Motor neuron (in vitro differentiated cells): ENCODE measurements around the gene IFT172. TPM values are rescaled to one million over a fixed set of nuclear protein-coding genes. Genes with fewer than 3 reads are reported as not detected.
"Not testable (repeated sequence)": the region's sequence is repeated elsewhere in the genome, so short reads cannot be mapped to it uniquely, and the experiment has no call there.

Source experiments
- ATAC-seq, 8 experiments: fragments of 200-7000 bp; cut with Tn5 transposase; replicated peaks in 6 of 8; 2 replicates each; pipeline ENCODE4 v1.8.0; 2021; ENCODE audit warnings: mild to moderate bottlenecking in 8 of 8, moderate library complexity in 8 of 8
- H3K27ac ChIP-seq, 2 donors: fragments of 250-450 bp; sonication (Bioruptor Pico); 2 replicates each; pipeline ENCODE4 v1.9.0; 2021; ENCODE audit warnings: antibody characterized with exemption in 2 of 2, mild to moderate bottlenecking in 2 of 2, moderate library complexity in 1 of 2
- H3K4me1 ChIP-seq, 2 donors: fragments of 250-450 bp; sonication (Bioruptor Pico); replicated peaks in 1 of 2; 2 replicates each; pipeline ENCODE4 v1.6.1; 2021; ENCODE audit warnings: antibody characterized with exemption in 2 of 2, mild to moderate bottlenecking in 2 of 2, moderate library complexity in 1 of 2
- H3K4me3 ChIP-seq, 5 donors: fragments of 250-450 bp; sonication (Bioruptor Pico); 2 replicates each; pipeline ENCODE4 v1.9.0; 2021; ENCODE audit warnings: antibody characterized with exemption in 5 of 5, mild to moderate bottlenecking in 5 of 5, moderate library complexity in 4 of 5
- WGBS, 10 experiments: fragments of 450-650 bp; shearing (Covaris generic); methylation state at CpG; one replicate each; pipeline ENCODE4 v1.0.0; 2022; 5-methylcytosine and 5-hydroxymethylcytosine counted together
- in situ Hi-C, 9 experiments: fragments of 400-800 bp; cut with MboI; loops; one replicate each; pipeline ENCODE4 v1.15.0; 2021; ENCODE audit warnings: low sequenced_read_pairs in 9 of 9, low pct_unique_long_range_greater_than_20kb in 2 of 9; ENCODE audit not compliant: unreplicated experiment in 9 of 9
- total RNA-seq, 8 experiments: library from RNA; unstranded; fragments of 300-600 nt; gene quantifications; 2 replicates each; pipeline versions ENCODE4 v1.2.3 to v1.2.4, GENCODE V29; 2022

Gene IFT172
- total RNA-seq, 8 experiments from 2014 or later = 16.8 to 44.0 (median 24.7) TPM

DNA sequence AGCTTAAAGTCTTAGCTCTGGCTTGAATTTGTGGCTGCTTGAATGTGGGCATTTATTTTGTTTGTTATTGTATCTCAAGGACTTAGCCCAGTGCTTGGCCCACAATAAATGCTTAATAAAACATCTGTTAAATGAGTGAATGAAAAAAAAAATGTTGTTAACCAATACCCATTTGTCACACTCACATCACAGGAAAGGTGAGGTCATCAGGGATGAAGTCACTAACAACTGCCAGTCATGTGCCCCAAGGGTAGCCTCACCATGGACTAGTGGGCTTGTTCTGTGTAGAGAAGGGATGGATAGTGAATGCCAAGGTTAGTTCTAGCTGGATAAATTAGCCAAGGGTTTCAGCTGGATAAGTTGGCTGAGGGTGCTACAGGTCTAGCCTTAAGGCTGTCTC is 58.1 kb downstream of the IFT172 start:
- ATAC-seq = peak in 1 of 8 experiments; percentile 2
- Histone ChIP-seq H3K4me1 (peaks cover 7 to 18% of the 10 kb centered on the region in 2 donors), H3K27ac (no peak overlapping the region), H3K4me3 (no peak overlapping the region)
- in situ Hi-C loops = no loop called here

DNA sequence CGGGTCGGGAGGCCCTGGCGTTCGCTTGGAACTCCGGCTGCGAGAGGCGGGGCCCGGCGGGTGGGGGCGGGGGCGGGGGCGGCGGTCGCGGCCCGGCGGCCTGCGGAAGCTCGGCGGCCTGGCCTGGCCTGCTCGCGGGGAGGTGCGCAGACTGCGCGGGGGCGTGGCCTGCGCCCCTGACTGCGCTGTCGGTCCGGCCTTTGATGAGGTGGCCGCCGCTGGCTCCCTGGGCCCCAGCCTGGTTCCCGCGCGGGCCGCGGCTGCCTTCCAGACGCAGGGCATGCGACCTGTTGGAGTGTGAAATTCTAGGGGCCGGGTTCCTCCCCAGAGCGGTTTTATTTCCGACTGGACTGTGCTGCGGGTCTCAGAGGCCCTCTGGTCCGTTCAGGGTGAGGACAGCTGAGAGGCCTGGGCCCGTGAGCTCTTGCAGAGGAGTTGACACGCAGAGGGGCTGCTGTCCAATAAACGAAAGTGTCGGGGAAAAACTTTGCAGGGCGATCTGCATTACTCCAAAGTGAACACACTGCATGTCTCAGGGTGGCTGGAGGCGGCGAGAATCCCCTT is 60.5 kb downstream of the IFT172 start:
- H3K4me3 ChIP-seq = peak overlapping the region; percentile 76 to 89 (median 87)
- in situ Hi-C loops = no loop called here
- ATAC-seq = peak; percentile 65 to 85 (median 79)
- peak overlapping the region; percentile 95 to 96 for H3K27ac ChIP-seq
- peaks cover 7 to 18% of the 10 kb centered on the region in 2 donors for H3K4me1 ChIP-seq
- WGBS, 10 experiments = 0% methylated on average over 1 to 4 of the region's 51 CpGs; no CpG with 5 or more reads in 4 of the 10 experiments

DNA sequence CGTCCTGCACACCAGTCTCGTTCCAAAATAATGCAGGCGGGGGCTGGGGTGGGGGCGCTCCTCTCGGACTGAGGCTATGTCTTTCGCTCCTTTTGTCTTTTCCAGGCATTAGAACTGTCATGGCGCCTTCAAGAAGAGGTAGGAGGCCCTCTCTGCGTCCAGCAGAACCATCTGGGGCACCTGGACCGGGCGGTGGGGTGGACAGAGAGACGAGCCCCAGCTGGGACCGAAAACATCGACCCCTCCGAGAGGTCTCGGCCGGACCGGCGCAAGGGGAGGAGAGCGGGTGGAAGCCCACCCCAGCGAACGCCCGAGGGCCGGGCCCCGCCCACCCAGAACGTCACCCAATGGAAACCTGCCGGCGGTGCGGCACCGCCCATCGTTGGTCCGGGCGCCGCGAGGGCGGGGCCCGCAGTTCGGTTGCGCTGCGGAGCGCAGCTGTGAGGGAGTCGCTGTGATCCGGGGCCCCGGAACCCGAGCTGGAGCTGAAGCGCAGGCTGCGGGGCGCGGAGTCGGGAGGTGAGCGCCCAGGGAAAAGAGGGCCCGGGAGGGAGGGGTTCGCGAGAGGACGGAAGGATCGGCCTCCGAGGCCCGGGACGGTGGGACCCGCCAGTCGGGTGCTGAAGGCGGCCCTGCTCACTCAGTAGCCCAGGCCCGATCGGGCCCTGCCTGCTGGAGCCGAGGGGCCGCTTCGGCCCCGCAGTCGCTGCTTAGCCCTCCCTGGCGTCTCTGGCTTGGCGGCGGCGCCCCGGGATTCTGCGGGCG is 61.1 kb downstream of the IFT172 start, which contains the start of gene NRBP1:
TSS of gene NRBP1 (plus strand) at position 419 of the 765 bp plus-strand sequence. CDS start 4,643 bp downstream, outside the sequence.
- in situ Hi-C loops = no loop called here
- H3K4me3 ChIP-seq = peak within 1 kb of the TSS; percentile 76 to 89 (median 87)

DNA sequence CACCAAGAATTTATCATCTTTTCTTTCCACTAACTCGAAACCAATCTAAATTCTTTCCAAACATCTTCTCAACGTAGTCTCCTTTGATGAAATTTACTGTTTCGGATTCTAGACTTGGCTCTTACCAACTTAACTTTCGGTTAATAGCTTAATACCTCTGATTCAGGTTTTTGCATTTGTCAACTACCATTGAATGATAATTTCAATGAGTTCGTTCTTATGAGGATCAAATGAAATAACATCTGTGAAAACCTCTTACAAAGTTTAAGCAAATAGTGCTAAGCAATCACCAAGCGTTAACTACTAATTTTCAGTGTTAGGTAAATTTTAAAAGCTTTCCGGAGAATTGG is 61.7 kb downstream of the IFT172 start:
- no peak for ATAC-seq
- Histone ChIP-seq H3K4me1 (peaks cover 7 to 18% of the 10 kb centered on the region in 2 donors), H3K27ac (peak overlapping the region; percentile 95 to 96), H3K4me3 (peak overlapping the region; percentile 76 to 89 (median 87))
- in situ Hi-C loops = no loop called here
- 0 to 39% (median 23%) methylated on average over 3 to 7 of the region's 7 CpGs; no CpG with 5 or more reads in 1 of the 10 experiments for whole genome bisulfite sequencing, 10 experiments

More for the DNA sequence above, 61.1 kb downstream of the IFT172 start, which contains the start of gene NRBP1:
- ATAC-seq = peak; percentile 80 to 90 (median 88)
- 0 to 2% (median 0%) methylated on average over 1 to 23 of the region's 75 CpGs; no CpG with 5 or more reads in 1 of the 10 experiments for WGBS, 10 experiments
- Histone ChIP-seq H3K27ac (peak within 1 kb of the TSS; percentile 95 to 96), H3K4me1 (peaks cover 7 to 18% of the 10 kb centered on the region in 2 donors)

DNA sequence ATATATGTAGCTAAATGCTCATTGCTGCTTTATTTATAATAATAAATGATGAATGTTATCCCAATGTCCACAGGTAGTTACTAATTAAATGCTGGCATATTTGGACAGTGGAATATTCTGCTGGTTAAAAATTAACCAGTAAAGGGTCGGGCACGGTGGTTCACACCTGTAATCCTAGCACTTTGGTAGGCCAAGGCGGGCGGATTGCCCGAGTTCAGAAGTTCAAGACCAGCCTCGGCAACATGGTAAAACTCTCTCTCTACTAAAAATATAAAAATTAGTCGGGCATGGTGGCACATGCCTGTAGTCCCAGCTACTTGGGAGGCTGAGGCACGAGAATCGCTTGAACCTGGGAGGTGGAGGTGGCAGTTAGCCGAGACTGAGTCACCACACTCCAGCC is 64.5 kb downstream of the IFT172 start:
- WGBS, 10 experiments = 80 to 91% (median 85%) methylated on average over 2 to 7 of the region's 10 CpGs; no CpG with 5 or more reads in 3 of the 10 experiments
- H3K4me3 ChIP-seq, ATAC-seq, in situ Hi-C loops, H3K27ac ChIP-seq, H3K4me1 ChIP-seq: not testable (repeated sequence)

DNA sequence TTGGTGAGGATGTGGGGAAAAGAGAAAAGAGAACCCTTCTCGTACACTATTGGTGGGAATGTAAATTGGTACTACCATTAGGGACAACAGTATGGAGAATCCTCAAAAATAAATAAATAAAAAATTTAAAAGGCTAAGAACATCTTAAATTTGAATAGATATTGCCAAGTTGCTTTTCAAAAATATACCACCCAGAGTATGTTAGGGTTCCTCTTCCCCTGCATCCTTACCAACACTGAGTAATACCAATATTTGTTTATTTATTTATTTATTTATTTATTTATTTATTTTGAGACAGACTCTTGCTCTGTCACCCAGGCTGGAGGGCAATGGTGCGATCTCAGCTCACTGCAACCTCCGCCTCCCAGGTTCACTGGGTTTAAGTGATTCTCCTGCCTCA is 66.6 kb downstream of the IFT172 start:
- ATAC-seq = no peak
- 78 to 100% (median 93%) methylated on average over 1 to 3 of the region's 3 CpGs; no CpG with 5 or more reads in 1 of the 10 experiments for WGBS, 10 experiments
- Histone ChIP-seq H3K4me3 (no peak overlapping the region), H3K27ac (no peak overlapping the region), H3K4me1 (peaks cover 0 to 4% of the 10 kb centered on the region in 2 donors)
- in situ Hi-C loops = no loop called here

DNA sequence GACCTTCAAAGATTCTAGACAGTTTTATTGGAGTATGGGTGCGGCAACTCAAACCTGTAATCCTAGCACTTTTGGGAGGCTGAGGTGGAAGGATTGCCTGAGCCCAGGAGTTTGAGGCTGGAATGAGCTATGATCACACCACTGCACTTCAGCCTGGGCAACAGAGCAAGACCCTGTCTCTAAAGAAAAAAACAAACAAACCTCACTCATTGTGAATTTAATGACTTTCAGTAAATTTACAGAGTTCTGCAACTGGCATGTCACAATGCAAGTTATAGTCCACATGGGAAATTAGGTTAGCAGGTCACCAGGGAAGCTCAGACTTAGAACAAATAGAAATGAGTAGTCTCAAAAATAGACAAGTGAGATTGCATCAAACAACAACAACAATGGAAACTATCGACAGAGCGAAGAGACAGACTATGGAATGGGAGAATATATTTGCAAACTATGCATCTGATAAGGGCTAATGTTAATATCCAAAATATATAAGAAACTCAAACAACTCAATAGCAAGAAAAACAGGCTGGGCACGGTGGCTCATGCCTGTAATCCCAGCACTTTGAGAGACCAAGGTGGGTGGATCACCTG is 67.8 kb downstream of the IFT172 start:
- WGBS, 10 experiments = 67 to 100% (median 92%) methylated on average over 1 to 3 of the region's 4 CpGs; no CpG with 5 or more reads in 3 of the 10 experiments
- H3K4me3 ChIP-seq = no peak overlapping the region
- in situ Hi-C loops = no loop called here
- H3K4me1 ChIP-seq = no peaks in the 10 kb centered on the region
- ATAC-seq = no peak
- H3K27ac ChIP-seq = no peak overlapping the region

DNA sequence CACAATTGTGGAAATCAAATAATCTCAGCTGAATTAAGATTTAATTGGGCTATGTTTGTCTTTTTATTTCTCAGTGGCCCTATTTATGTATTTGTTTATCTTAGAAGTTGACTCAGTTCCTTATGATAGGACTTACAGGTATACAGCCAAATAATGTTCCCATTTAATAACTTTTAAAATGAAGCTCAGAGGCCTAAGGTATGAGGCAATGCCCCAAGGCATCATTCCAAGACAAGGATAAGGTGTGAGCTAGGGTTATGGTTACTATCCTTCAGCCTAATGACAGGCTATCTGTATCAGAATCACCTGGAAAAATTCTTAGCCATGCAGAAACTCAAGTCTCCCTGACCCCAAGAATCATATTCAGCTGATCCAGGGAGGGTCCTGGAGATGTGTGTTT is 68.5 kb downstream of the IFT172 start:
- Histone ChIP-seq H3K4me3 (no peak overlapping the region), H3K27ac (no peak overlapping the region), H3K4me1 (no peaks in the 10 kb centered on the region)
- no peak for ATAC-seq
- in situ Hi-C loops = no loop called here

DNA sequence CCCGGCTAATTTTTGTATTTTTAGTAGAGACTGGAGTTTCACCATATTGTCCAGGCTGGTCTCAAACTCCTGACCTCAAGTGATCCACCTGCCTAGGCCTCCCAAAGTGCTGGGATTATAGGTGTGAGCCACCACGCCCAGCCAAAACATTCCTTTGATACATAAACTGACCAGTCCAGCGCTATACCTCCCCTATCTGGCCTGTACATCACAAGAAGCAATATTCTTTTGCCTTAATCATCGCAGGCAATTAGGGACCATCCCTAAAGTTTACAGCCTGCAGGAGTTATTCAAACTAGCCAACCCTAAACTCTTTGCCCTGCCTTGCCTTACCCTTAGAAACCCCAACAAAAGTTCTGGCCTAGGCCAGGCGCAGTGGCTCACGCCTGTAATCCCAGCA is 73.4 kb downstream of the IFT172 start:
- no peak overlapping the region for H3K4me3 ChIP-seq
- WGBS, 10 experiments = 75 to 100% (median 89%) methylated on average over 1 to 3 of the region's 6 CpGs; no CpG with 5 or more reads in 4 of the 10 experiments
- H3K27ac ChIP-seq = no peak overlapping the region
- ATAC-seq = no peak
- in situ Hi-C loops = no loop called here
- no peaks in the 10 kb centered on the region for H3K4me1 ChIP-seq

DNA sequence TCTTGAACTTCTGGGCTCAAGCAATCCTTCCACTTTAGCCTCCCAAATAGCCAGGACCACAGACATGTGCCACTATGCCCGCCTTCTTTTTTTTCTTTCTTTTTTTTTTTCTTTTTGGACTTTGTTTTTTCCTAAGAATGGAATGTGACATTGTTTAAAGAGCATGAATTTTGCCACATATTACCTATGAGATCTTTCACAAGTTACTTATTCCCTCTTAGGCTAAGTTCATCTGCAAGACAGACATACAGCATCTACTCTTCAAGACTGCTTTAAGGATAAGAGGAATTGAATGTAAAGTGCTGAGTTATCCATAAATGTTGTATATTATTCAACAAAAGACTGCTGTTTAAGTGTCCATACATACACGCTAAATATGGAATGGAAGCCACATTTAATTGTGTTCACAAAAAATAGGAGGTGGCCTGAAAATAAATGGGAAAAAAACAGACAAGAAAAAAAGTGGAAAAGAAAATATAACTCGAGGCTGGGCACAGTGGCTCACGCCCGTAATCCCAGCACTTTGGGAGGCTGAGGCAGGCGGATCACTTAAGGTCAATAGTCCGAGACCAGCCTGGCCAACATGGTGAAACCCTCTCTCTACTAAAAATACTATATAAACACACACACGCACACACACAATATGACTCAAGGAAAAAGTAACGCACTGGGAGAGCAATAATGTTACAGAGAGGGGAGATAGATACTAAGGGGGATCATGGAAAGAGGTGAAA is 77.0 kb downstream of the IFT172 start:
- Histone ChIP-seq H3K4me3 (no peak overlapping the region), H3K4me1 (peaks cover 7 to 10% of the 10 kb centered on the region in 2 donors), H3K27ac (no peak overlapping the region)
- ATAC-seq = no peak
- 58 to 100% (median 79%) methylated on average over 2 to 9 of the region's 9 CpGs for WGBS, 10 experiments
- in situ Hi-C loops = no loop called here

DNA sequence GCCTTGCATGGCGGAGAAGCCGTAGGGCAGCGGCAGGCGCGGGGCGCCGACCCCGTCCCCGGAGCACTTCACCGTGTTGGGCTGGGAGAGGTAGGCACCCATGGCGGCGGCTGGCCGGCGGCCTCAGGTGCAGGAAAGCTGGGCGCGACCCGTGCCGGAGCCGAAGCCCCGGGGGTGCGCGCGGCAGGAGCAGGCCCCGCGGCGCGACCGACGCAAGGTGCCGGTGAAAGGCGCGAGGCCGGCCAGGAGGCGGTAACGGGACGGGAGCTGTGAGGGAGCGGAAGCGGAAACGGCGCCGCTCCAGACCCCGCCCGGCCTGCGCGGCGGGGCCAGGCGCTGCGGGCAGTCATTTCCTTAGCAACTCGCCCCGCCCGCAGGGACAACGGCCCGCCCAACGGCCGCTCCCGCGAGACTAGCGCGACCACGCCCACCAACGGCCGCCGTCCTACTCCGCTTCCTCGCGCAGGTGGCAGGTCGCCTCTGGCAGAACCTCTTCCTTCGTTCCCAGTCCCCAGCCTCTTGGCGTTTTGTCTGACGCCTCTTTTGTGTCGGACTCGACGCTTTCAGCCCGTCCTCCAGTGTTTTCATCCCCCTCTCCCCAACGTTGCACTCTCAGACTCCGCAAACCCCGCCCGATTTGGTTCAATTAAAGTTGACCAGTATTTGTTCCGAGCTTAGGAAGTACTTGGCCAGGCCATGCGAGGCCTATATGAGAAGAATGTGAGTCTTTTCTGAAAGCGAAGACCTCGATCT is 80.0 kb downstream of the IFT172 start, which contains the start of gene PPM1G:
TSS of gene PPM1G (minus strand) at position 271 of the 753 bp plus-strand sequence. CDS start at position 102, 169 bp downstream.
- in situ Hi-C loops = no loop called here
- peak; percentile 93 to 97 (median 96) for ATAC-seq
- H3K4me3 ChIP-seq = peak within 1 kb of the TSS; percentile 71 to 100 (median 93)
- H3K4me1 ChIP-seq = peaks cover 7 to 10% of the 10 kb centered on the region in 2 donors
- H3K27ac ChIP-seq = peak within 1 kb of the TSS; percentile 81 to 96
- 0 to 24% (median 9%) methylated on average over 1 to 21 of the region's 82 CpGs; no CpG with 5 or more reads in 2 of the 10 experiments for WGBS, 10 experiments
